PC-9 (cell line): ENCODE measurements around the gene RAB20. TPM values are rescaled to one million over a fixed set of nuclear protein-coding genes. Genes with fewer than 3 reads are reported as not detected.

Source experiments
- BruUV-seq: library from RNA; stranded (reverse); fragments of 400-500 nt; replicated peaks from 2 replicates; lab custom pipeline; 2021; lab: Mats Ljungman, UMichigan
- CTCF ChIA-PET: fragments of 300-600 bp; sonication (Branson Sonifier 250); formaldehyde crosslinking; loops from one replicate; lab custom pipeline; 2022; ENCODE audit warnings: antibody characterized with exemption; lab: Charles Lee
- POLR2A ChIA-PET: fragments of 300-600 bp; sonication (Branson Sonifier 250); formaldehyde crosslinking; loops from one replicate; lab custom pipeline; 2022; ENCODE audit warnings: antibody characterized with exemption; ENCODE audit not compliant: unreplicated experiment; lab: Charles Lee
- DNase-seq, 2 experiments: peaks; one replicate each; pipeline versions ENCODE4 v3.0.0 to v3.0.0-alpha.2; 2015 to 2022; ENCODE audit warnings: mixed read lengths in 1 of 2
- H2AFZ ChIP-seq: fragments of 200-600 bp; sonication (generic); 2 replicates; pipeline ENCODE4 v1.8.1; 2017; ENCODE audit warnings: antibody characterized with exemption
- H3F3A ChIP-seq: fragments of 200-600 bp; sonication (generic); 2 replicates; pipeline ENCODE4 v1.8.1; 2017; ENCODE audit warnings: antibody characterized with exemption, mild to moderate bottlenecking, low read depth; ENCODE audit not compliant: insufficient read depth
- H3K27ac ChIP-seq: fragments of 200-600 bp; sonication (generic); 2 replicates; pipeline ENCODE4 v1.6.1; 2016; ENCODE audit warnings: mixed run types
- H3K27me3 ChIP-seq: fragments of 200-600 bp; sonication (generic); 2 replicates; pipeline ENCODE4 v1.6.1; 2016; ENCODE audit warnings: low read depth, mixed run types; ENCODE audit not compliant: insufficient read depth
- H3K36me3 ChIP-seq: fragments of 200-600 bp; sonication (generic); 2 replicates; pipeline ENCODE4 v1.6.1; 2016; ENCODE audit warnings: low read depth, mixed run types
- H3K4me1 ChIP-seq: fragments of 200-600 bp; sonication (generic); replicated peaks from 2 replicates; pipeline ENCODE4 v1.6.1; 2016; ENCODE audit warnings: mixed run types; ENCODE audit not compliant: insufficient read depth
- H3K4me2 ChIP-seq: fragments of 200-600 bp; sonication (generic); 2 replicates; pipeline ENCODE4 v1.6.1; 2017; ENCODE audit warnings: mixed run types
- H3K4me3 ChIP-seq: fragments of 200-600 bp; sonication (generic); 2 replicates; pipeline ENCODE4 v1.6.1; 2016; ENCODE audit warnings: mixed run types
- H3K79me2 ChIP-seq: fragments of 200-600 bp; sonication (generic); 2 replicates; pipeline ENCODE4 v1.6.1; 2017; ENCODE audit warnings: low read depth, mixed run types
- H3K9me2 ChIP-seq: fragments of 200-600 bp; sonication (generic); 2 replicates; pipeline ENCODE4 v1.8.1; 2017; ENCODE audit warnings: mild to moderate bottlenecking; ENCODE audit not compliant: insufficient read depth
- H3K9me3 ChIP-seq: fragments of 200-600 bp; sonication (generic); 2 replicates; pipeline ENCODE4 v1.8.1; 2016; ENCODE audit warnings: low read depth; ENCODE audit not compliant: insufficient read depth
- H4K20me1 ChIP-seq: fragments of 200-600 bp; sonication (generic); 2 replicates; pipeline ENCODE4 v1.8.1; 2017; ENCODE audit not compliant: insufficient read depth
- EZH2 ChIP-seq: fragments of 200-600 bp; sonication (generic); IDR thresholded peaks from 2 replicates; pipeline ENCODE4 v1.8.0; 2017; ENCODE audit warnings: antibody characterized with exemption, low read depth
- intact Hi-C: fragments of 100-400 bp; cut with micrococcal nuclease; formaldehyde crosslinking; loops from one replicate; pipeline ENCODE4 v1.10.0; 2022; ENCODE audit not compliant: unreplicated experiment
- total RNA-seq: library from RNA; stranded (reverse); gene quantifications from 2 replicates; pipeline ENCODE4 v1.2.3, GENCODE V29; 2021
- TF ChIP-seq, protein P1 (sequence below): fragments of 200-600 bp; sonication (generic); conservative IDR thresholded peaks from 2 replicates; pipeline ENCODE4 v1.6.1; 2017; ENCODE audit warnings: mixed run types, antibody characterized with exemption, mild to moderate bottlenecking, moderate library complexity

The RAB20 gene
- total RNA-seq, 1 experiment from 2014 or later = 31.9 TPM

DNA sequence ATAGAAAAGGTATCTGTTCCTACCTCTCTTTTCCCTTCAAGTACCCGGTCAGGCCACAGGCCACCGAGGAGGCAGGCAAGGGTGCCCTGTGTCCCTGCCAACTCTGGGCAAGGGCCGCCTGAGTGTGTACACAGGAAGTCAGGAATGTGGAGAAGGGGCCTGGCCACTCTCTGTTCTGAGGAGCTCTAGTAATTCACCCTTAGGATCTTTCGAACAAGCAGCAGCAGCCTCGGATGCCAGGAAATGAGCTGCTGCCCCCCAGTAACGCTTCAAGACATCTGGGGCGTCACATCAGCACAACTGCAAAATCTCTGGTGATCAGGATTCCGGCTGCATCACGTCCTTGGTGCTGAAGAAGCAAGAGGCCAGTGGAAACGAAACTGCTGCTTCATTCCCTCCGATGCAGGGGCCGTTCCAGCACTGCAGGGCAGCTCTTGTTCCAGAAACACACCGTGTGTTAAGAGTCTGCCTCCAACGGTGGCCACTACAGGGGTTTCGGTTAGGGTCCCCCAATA, 2.0 kb downstream of the RAB20 start:
- Histone ChIP-seq H3K79me2 (peaks cover 87% of the 10 kb centered on the region), H3K9me3 (no peaks in the 10 kb centered on the region), H3K4me2 (peak overlapping the region; percentile 95), H3F3A (peaks cover 55% of the 10 kb centered on the region), H3K36me3 (0 out of 2 replicates have a peak, but pooled peaks cover 8% of the 10 kb centered on the region), H3K4me1 (peaks cover 64% of the 10 kb centered on the region), H3K4me3 (peak overlapping the region; percentile 91), H3K27ac (peak overlapping the region; percentile 72), H3K9me2 (no peaks in the 10 kb centered on the region), H3K27me3 (no peaks in the 10 kb centered on the region), H2AFZ (no peak overlapping the region), H4K20me1 (no peaks in the 10 kb centered on the region)
- no TSS peak for BruUV-seq
- intact Hi-C loops = loop anchor here (1.0 to 2.0 kb wide), 2 partner anchors 32 to 53 kb away; no protein-coding TSS in a partner anchor
- CTCF ChIA-PET = interaction anchor here (0.7 to 1.0 kb wide), 2 partner anchors 32 to 104 kb away, joined by 3 to 6 read pairs; no protein-coding TSS in a partner anchor
- no peak for TF ChIP-seq EZH2
- TF ChIP-seq, protein P1, sequence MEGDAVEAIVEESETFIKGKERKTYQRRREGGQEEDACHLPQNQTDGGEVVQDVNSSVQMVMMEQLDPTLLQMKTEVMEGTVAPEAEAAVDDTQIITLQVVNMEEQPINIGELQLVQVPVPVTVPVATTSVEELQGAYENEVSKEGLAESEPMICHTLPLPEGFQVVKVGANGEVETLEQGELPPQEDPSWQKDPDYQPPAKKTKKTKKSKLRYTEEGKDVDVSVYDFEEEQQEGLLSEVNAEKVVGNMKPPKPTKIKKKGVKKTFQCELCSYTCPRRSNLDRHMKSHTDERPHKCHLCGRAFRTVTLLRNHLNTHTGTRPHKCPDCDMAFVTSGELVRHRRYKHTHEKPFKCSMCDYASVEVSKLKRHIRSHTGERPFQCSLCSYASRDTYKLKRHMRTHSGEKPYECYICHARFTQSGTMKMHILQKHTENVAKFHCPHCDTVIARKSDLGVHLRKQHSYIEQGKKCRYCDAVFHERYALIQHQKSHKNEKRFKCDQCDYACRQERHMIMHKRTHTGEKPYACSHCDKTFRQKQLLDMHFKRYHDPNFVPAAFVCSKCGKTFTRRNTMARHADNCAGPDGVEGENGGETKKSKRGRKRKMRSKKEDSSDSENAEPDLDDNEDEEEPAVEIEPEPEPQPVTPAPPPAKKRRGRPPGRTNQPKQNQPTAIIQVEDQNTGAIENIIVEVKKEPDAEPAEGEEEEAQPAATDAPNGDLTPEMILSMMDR = no peak
- POLR2A ChIA-PET = interaction anchor here (0.5 to 0.7 kb wide), 3 partner anchors 32 to 816 kb away, joined by 4 to 8 read pairs (median 6); no protein-coding TSS in a partner anchor
- DNase-seq = peak; percentile 64 to 84

DNA sequence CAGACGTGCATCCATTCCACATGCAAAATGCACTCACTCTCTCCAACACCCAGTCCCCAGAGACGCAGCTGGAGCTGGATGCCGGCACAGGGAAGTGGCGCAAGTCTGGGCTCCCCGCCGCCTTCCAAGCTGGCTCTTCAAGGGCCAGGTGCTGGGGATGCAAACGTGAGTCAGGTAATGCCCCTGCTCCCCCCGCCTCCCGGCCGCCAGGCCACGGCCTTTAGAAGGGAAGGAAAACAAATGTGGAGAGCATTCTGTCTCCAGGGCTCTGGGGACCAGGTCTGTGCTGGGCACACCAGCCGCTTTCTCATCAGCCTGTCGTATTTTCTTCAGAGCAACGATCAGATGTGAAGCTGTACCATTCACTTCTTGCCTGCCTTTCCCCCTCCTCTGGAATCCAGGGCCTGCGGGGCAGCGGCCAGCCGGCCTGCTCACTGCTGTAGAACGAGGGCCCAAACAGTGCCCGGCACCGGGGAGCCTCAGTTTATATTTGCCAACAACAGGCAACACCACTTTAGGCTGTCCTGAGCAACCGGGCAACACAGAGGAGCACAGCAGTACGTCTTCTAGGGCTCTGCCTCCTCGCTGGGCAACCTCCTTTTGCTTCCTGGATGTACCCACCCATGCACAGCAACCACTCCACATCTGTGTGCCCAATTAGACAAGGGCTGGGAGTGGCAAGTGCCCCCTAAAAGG, 3.8 kb downstream of the RAB20 start:
- Histone ChIP-seq H4K20me1 (peaks cover 7% of the 10 kb centered on the region; the same call in 1 of the 2 replicates), H3F3A (peaks cover 48% of the 10 kb centered on the region), H3K27ac (peak overlapping the region; percentile 89; the same call in 1 of the 2 replicates), H3K79me2 (peaks cover 90% of the 10 kb centered on the region), H3K27me3 (no peaks in the 10 kb centered on the region), H3K4me1 (peaks cover 57% of the 10 kb centered on the region), H2AFZ (no peak overlapping the region), H3K4me3 (no peak overlapping the region), H3K4me2 (peak overlapping the region; percentile 86; the same call in 1 of the 2 replicates), H3K9me2 (no peaks in the 10 kb centered on the region), H3K36me3 (0 out of 2 replicates have a peak, but pooled peaks cover 11% of the 10 kb centered on the region), H3K9me3 (no peaks in the 10 kb centered on the region)
- CTCF ChIA-PET = no interaction called here
- no TSS peak for BruUV-seq
- intact Hi-C loops = loop anchor here (2.0 kb wide), 1 partner anchor 51 kb away; no protein-coding TSS in a partner anchor
- no peak for DNase-seq
- POLR2A ChIA-PET = no interaction called here
- TF ChIP-seq, protein P1 = no peak
- no peak for TF ChIP-seq EZH2

DNA sequence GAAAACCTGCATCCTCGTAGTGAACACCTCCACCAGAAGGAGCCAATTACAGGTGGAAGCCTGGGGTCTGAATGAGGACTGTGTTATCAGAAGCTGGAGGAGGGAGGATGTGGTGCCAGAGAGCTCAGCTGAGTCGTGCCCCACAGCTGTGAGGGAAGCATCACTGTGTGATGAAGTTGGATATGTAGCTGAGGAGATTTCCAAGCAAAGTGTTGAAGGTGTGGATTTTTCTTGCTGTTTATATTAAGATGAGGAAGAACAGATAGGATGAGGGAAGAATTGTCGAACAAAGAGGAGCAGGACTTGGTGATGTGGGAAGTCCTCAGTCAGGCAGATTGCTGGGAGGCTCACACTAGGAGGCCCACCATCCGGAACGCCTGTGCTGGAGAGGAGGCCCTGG, 4.4 kb downstream of the RAB20 start:
- Histone ChIP-seq H3K27me3 (no peaks in the 10 kb centered on the region), H4K20me1 (peaks cover 8% of the 10 kb centered on the region; the same call in 1 of the 2 replicates), H3K9me3 (no peaks in the 10 kb centered on the region), H3K27ac (peak overlapping the region; percentile 89), H3K36me3 (0 out of 2 replicates have a peak, but pooled peaks cover 11% of the 10 kb centered on the region), H3K9me2 (no peaks in the 10 kb centered on the region), H3K79me2 (peaks cover 89% of the 10 kb centered on the region), H2AFZ (no peak overlapping the region), H3K4me3 (no peak overlapping the region; the same call in 1 of the 2 replicates), H3F3A (peaks cover 47% of the 10 kb centered on the region), H3K4me1 (peaks cover 52% of the 10 kb centered on the region), H3K4me2 (peak overlapping the region; percentile 86)
- ChIA-PET CTCF (no interaction called here), POLR2A (no interaction called here)
- BruUV-seq = no TSS peak
- intact Hi-C loops = no loop called here
- TF ChIP-seq, protein P1 = no peak
- no peak for DNase-seq
